ENCODE measurements around the gene CAPN10. TPM values are rescaled to one million over a fixed set of nuclear protein-coding genes. Genes with fewer than 3 reads are reported as not detected.

The CAPN10 gene
- total and polyA plus RNA-seq, 2 donors (not counting 3 experiments of a cell fraction or from before 2014, with no cell fraction given): 25.2 to 39.9 TPM

DNA sequence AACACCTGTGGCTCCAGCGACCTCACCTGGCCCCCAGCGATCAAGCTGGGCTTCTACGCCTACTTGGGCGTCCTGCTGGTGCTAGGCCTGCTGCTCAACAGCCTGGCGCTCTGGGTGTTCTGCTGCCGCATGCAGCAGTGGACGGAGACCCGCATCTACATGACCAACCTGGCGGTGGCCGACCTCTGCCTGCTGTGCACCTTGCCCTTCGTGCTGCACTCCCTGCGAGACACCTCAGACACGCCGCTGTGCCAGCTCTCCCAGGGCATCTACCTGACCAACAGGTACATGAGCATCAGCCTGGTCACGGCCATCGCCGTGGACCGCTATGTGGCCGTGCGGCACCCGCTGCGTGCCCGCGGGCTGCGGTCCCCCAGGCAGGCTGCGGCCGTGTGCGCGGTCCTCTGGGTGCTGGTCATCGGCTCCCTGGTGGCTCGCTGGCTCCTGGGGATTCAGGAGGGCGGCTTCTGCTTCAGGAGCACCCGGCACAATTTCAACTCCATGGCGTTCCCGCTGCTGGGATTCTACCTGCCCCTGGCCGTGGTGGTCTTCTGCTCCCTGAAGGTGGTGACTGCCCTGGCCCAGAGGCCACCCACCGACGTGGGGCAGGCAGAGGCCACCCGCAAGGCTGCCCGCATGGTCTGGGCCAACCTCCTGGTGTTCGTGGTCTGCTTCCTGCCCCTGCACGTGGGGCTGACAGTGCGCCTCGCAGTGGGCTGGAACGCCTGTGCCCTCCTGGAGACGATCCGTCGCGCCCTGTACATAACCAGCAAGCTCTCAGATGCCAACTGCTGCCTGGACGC is 43.6 kb downstream of the CAPN10 start:
- BruUV-seq (replicated peaks): no TSS peak
- no peaks in the 10 kb centered on the region for H3K9me3 ChIP-seq (replicated peaks; ENCODE audit: control insufficient read depth, insufficient read depth, low read length)
- no peak overlapping the region for H2AFZ ChIP-seq (ENCODE audit: low read depth, low read length)
- TF ChIP-seq GATA2 (IDR thresholded peaks at IDR 0.05; ENCODE audit: insufficient read depth, insufficient read length, low read depth, low read length) (no peak), JUN (IDR thresholded peaks at IDR 0.05; ENCODE audit: borderline replicate concordance, insufficient read depth, insufficient read length, low read depth) (no peak), POLR2AphosphoS5 (IDR thresholded peaks at IDR 0.05; ENCODE audit: insufficient read depth, low read depth, low read length) (no peak)
- TF ChIP-seq, protein P1, sequence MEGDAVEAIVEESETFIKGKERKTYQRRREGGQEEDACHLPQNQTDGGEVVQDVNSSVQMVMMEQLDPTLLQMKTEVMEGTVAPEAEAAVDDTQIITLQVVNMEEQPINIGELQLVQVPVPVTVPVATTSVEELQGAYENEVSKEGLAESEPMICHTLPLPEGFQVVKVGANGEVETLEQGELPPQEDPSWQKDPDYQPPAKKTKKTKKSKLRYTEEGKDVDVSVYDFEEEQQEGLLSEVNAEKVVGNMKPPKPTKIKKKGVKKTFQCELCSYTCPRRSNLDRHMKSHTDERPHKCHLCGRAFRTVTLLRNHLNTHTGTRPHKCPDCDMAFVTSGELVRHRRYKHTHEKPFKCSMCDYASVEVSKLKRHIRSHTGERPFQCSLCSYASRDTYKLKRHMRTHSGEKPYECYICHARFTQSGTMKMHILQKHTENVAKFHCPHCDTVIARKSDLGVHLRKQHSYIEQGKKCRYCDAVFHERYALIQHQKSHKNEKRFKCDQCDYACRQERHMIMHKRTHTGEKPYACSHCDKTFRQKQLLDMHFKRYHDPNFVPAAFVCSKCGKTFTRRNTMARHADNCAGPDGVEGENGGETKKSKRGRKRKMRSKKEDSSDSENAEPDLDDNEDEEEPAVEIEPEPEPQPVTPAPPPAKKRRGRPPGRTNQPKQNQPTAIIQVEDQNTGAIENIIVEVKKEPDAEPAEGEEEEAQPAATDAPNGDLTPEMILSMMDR (IDR thresholded peaks at IDR 0.05; ENCODE audit: extremely low read depth in 1 of 2, insufficient read depth in 1 of 2, low read depth in 1 of 2, low read length in 2 of 2): no peak
- TF ChIP-seq, protein P2, sequence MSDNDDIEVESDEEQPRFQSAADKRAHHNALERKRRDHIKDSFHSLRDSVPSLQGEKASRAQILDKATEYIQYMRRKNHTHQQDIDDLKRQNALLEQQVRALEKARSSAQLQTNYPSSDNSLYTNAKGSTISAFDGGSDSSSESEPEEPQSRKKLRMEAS (IDR thresholded peaks at IDR 0.05; ENCODE audit: insufficient read depth, insufficient read length): no peak
- H3K27ac ChIP-seq (ENCODE audit: insufficient read depth, low read depth, low read length): no peak overlapping the region
- no peak overlapping the region for H3K4me3 ChIP-seq (replicated peaks in 1 of 3; ENCODE audit: insufficient read depth in 1 of 3, low read depth in 1 of 3, low read length in 3 of 3)
- FAIRE-seq (no peak), DNase-seq (ENCODE audit: low read depth, low spot score) (no peak)
- no peaks in the 10 kb centered on the region for H3K9me1 ChIP-seq (replicated peaks; ENCODE audit: control insufficient read depth, extremely low read depth, insufficient read depth, low read length)
- H3K27me3 ChIP-seq (ENCODE audit: control insufficient read depth in 2 of 2, insufficient read depth in 2 of 2, low read length in 2 of 2): no peaks in the 10 kb centered on the region
- no peak overlapping the region for H3K4me2 ChIP-seq (ENCODE audit: insufficient read depth, low read length)
- H3K9ac ChIP-seq (replicated peaks; ENCODE audit: extremely low read depth, insufficient read depth, low read length): no peak overlapping the region
- intact Hi-C loops (cut with micrococcal nuclease) (no loop called here), dilution Hi-C loops (cut with MboI; ENCODE audit: extremely low pct_ligation_motif_present, low sequenced_read_pairs) (no loop called here)
- no peaks in the 10 kb centered on the region for H3K4me1 ChIP-seq (ENCODE audit: control insufficient read depth, extremely low read depth, insufficient read depth, low read length)
- ChIA-PET CTCF (no interaction called here), POLR2A (no interaction called here)
- H4K20me1 ChIP-seq (replicated peaks; ENCODE audit: control insufficient read depth, extremely low read depth, insufficient read depth, low read length): no peaks in the 10 kb centered on the region
- H3K36me3 ChIP-seq (ENCODE audit: control insufficient read depth in 2 of 2, extremely low read depth in 1 of 2, insufficient read depth in 2 of 2, low read length in 2 of 2): no peaks in the 10 kb centered on the region
- H3K79me2 ChIP-seq (ENCODE audit: control insufficient read depth, insufficient read depth, low read length): no peaks in the 10 kb centered on the region

Measured in endothelial cell of umbilical vein (primary cell).